Panc1 (cell line): Measurements from ENCODE around the gene PLEKHA7. TPM values are rescaled to one million over a fixed set of nuclear protein-coding genes. Genes with fewer than 3 reads are reported as not detected.
"Not testable (repeated sequence)": the region's sequence is repeated elsewhere in the genome, so short reads cannot be mapped to it uniquely, and the experiment has no call there.

Experiments used
- ATAC-seq: fragments of 200-7000 bp; cut with Tn5 transposase; 2 replicates; pipeline ENCODE4 v1.9.1; 2020; ENCODE audit warnings: mild to moderate bottlenecking, moderate library complexity
- BruUV-seq: library from RNA; stranded (reverse); fragments of 400-500 nt; replicated peaks from 2 replicates; lab custom pipeline; 2021; lab: Mats Ljungman, UMichigan
- CTCF ChIA-PET: fragments of 300-600 bp; sonication (Branson Sonifier 250); formaldehyde crosslinking; loops from one replicate; lab custom pipeline; 2022; ENCODE audit warnings: antibody characterized with exemption; lab: Charles Lee
- POLR2A ChIA-PET: fragments of 300-600 bp; sonication (Branson Sonifier 250); formaldehyde crosslinking; loops from one replicate; lab custom pipeline; 2022; ENCODE audit warnings: antibody characterized with exemption; lab: Charles Lee
- DNase-seq: peaks from one replicate; pipeline ENCODE4 v3.0.0-alpha.2; 2010; ENCODE audit warnings: low read depth, low spot score
- H3K27ac ChIP-seq: 2 replicates; pipeline ENCODE4 v1.5.1; 2011; ENCODE audit warnings: mild to moderate bottlenecking, low read length, inconsistent platforms
- H3K27me3 ChIP-seq: fragments of 200-500 bp; sonication (Bioruptor generic); 2 replicates; pipeline ENCODE4 v1.6.0; 2014; ENCODE audit warnings: low read length, inconsistent platforms; ENCODE audit not compliant: control insufficient read depth, insufficient read depth
- H3K36me3 ChIP-seq: fragments of 200-500 bp; sonication (Bioruptor generic); 2 replicates; pipeline ENCODE4 v1.5.1; 2014; ENCODE audit warnings: inconsistent platforms, mild to moderate bottlenecking, low read length, moderate library complexity; ENCODE audit not compliant: control insufficient read depth, insufficient read depth
- H3K4me1 ChIP-seq: 2 replicates; pipeline ENCODE4 v1.5.1; 2011; ENCODE audit warnings: inconsistent platforms, mild to moderate bottlenecking, low read length, moderate library complexity; ENCODE audit not compliant: control insufficient read depth, insufficient read depth
- H3K4me3 ChIP-seq, 2 experiments: 2 replicates each; pipeline ENCODE4 v1.5.1; 2011 to 2012; ENCODE audit warnings: low read depth in 2 of 2, low read length in 2 of 2, mild to moderate bottlenecking in 2 of 2, inconsistent platforms in 1 of 2, moderate library complexity in 1 of 2
- H3K9me3 ChIP-seq: fragments of 200-500 bp; sonication (Bioruptor generic); 2 replicates; pipeline ENCODE4 v1.5.1; 2014; ENCODE audit warnings: low read depth, mild to moderate bottlenecking, inconsistent platforms, low read length, moderate library complexity; ENCODE audit not compliant: control insufficient read depth, insufficient read depth
- POLR2AphosphoS5 ChIP-seq: IDR thresholded peaks from 2 replicates; pipeline ENCODE4 v1.6.1; 2012; ENCODE audit warnings: mild to moderate bottlenecking, low read depth, low read length, moderate library complexity
- SIN3A ChIP-seq: IDR thresholded peaks from 2 replicates; pipeline ENCODE4 v1.6.1; 2012; ENCODE audit warnings: low read depth, mild to moderate bottlenecking, low read length, moderate library complexity, borderline replicate concordance; ENCODE audit not compliant: insufficient read depth
- TCF7L2 ChIP-seq: IDR thresholded peaks from 2 replicates; pipeline ENCODE4 v1.6.1; 2011; ENCODE audit warnings: mild to moderate bottlenecking, low read depth, low read length, inconsistent platforms
- in situ Hi-C: cut with HindIII; loops from 2 replicates; pipeline ENCODE4 v1.10.0; 2016; ENCODE audit warnings: low sequenced_read_pairs, low pct_unique_long_range_greater_than_20kb
- intact Hi-C: fragments of 100-400 bp; cut with micrococcal nuclease; formaldehyde crosslinking; loops from one replicate; pipeline ENCODE4 v1.10.0; 2022; ENCODE audit not compliant: unreplicated experiment
- total RNA-seq: library from RNA; stranded (reverse); gene quantifications from one replicate; pipeline ENCODE4 v1.2.1, GENCODE V29; 2021; ENCODE audit not compliant: unreplicated experiment
- TF ChIP-seq, protein P1 (sequence below): fragments of 450-650 bp; IDR thresholded peaks from 2 replicates; pipeline ENCODE4 v1.5.1; 2017; ENCODE audit warnings: mild to moderate bottlenecking
- TF ChIP-seq, protein P2 (sequence below), 2 experiments: IDR thresholded peaks; 2 replicates each; pipeline ENCODE4 v1.6.1; 2011 to 2012; ENCODE audit warnings: low read depth in 2 of 2, control low read depth in 1 of 2, low read length in 1 of 2, mild to moderate bottlenecking in 1 of 2, moderate library complexity in 1 of 2; ENCODE audit not compliant: insufficient read depth in 1 of 2

PLEKHA7 gene
- total RNA-seq, 1 experiment from 2014 or later: 11.6 TPM

DNA sequence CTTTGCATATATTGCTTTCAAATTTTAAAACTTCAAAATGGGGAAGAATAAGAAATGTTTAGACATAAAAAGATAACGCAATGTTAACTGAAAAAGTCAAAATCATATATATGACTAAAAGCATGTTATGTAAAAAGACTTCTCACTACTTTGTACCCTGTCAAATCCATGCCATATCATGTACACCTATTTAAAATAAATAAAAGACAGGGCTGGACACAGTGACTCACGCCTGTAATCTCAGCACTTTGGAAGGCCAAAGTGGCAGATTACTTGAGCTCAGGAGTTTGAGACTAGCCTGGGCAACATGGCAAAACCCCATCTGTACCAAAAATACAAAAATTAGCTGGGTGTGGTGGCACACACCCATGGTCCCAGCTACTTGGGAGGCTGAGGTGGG, 109.5 kb downstream of the PLEKHA7 start:
- intact Hi-C loops, H3K9me3 ChIP-seq, H3K27me3 ChIP-seq, CTCF ChIA-PET, H3K27ac ChIP-seq, H3K36me3 ChIP-seq, DNase-seq, in situ Hi-C loops, H3K4me1 ChIP-seq, H3K4me3 ChIP-seq, BruUV-seq, POLR2A ChIA-PET, ATAC-seq: not testable (repeated sequence)

DNA sequence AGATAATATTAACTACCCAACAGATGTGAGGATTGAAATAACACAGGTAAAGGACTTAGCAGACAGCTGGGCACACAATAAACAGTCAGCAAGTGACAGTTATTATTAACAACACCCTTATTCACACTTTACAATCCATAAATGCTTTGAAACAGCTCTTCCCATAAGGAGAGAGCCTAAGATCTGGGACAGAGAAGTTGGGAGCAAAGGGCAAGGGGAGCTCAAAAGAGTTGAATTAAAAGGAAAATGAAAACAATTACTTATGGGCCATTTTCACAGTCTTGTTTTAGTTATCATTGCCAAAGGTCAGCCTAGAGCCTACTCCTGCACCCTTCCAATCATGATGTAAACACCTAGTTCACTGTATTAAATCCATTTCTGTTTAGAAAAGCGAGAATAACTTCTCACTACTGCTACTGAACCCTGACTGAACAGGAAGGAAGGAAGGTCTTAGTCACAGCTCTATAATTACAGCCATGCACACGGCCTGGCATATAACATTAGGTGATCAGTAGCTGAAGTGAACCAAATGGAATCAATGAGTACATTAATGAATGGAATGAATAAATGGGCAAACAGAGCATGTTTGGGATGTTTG, 111.3 kb downstream of the PLEKHA7 start:
- H3K4me1 ChIP-seq: no peaks in the 10 kb centered on the region; the same call in 1 of the 2 replicates
- H3K9me3 ChIP-seq: no peaks in the 10 kb centered on the region
- POLR2A ChIA-PET: no interaction called here
- H3K4me3 ChIP-seq: no peak overlapping the region
- no peaks in the 10 kb centered on the region for H3K27me3 ChIP-seq
- CTCF ChIA-PET: no interaction called here
- in situ Hi-C loops (no loop called here), intact Hi-C loops (no loop called here)
- TF ChIP-seq SIN3A: no peak
- TF ChIP-seq, protein P1, sequence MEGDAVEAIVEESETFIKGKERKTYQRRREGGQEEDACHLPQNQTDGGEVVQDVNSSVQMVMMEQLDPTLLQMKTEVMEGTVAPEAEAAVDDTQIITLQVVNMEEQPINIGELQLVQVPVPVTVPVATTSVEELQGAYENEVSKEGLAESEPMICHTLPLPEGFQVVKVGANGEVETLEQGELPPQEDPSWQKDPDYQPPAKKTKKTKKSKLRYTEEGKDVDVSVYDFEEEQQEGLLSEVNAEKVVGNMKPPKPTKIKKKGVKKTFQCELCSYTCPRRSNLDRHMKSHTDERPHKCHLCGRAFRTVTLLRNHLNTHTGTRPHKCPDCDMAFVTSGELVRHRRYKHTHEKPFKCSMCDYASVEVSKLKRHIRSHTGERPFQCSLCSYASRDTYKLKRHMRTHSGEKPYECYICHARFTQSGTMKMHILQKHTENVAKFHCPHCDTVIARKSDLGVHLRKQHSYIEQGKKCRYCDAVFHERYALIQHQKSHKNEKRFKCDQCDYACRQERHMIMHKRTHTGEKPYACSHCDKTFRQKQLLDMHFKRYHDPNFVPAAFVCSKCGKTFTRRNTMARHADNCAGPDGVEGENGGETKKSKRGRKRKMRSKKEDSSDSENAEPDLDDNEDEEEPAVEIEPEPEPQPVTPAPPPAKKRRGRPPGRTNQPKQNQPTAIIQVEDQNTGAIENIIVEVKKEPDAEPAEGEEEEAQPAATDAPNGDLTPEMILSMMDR: no peak
- no peak for TF ChIP-seq POLR2AphosphoS5
- no peak for TF ChIP-seq TCF7L2
- TF ChIP-seq, protein P2, sequence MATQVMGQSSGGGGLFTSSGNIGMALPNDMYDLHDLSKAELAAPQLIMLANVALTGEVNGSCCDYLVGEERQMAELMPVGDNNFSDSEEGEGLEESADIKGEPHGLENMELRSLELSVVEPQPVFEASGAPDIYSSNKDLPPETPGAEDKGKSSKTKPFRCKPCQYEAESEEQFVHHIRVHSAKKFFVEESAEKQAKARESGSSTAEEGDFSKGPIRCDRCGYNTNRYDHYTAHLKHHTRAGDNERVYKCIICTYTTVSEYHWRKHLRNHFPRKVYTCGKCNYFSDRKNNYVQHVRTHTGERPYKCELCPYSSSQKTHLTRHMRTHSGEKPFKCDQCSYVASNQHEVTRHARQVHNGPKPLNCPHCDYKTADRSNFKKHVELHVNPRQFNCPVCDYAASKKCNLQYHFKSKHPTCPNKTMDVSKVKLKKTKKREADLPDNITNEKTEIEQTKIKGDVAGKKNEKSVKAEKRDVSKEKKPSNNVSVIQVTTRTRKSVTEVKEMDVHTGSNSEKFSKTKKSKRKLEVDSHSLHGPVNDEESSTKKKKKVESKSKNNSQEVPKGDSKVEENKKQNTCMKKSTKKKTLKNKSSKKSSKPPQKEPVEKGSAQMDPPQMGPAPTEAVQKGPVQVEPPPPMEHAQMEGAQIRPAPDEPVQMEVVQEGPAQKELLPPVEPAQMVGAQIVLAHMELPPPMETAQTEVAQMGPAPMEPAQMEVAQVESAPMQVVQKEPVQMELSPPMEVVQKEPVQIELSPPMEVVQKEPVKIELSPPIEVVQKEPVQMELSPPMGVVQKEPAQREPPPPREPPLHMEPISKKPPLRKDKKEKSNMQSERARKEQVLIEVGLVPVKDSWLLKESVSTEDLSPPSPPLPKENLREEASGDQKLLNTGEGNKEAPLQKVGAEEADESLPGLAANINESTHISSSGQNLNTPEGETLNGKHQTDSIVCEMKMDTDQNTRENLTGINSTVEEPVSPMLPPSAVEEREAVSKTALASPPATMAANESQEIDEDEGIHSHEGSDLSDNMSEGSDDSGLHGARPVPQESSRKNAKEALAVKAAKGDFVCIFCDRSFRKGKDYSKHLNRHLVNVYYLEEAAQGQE (IDR thresholded peaks at IDR 0.05; ENCODE audit: insufficient read depth in 1 of 2, low read depth in 2 of 2, low read length in 1 of 2): no peak
- ATAC-seq: no peak; the same call in 1 of the 2 replicates
- H3K27ac ChIP-seq: no peak overlapping the region
- BruUV-seq: no TSS peak
- H3K36me3 ChIP-seq: no peaks in the 10 kb centered on the region
- DNase-seq: no peak

DNA sequence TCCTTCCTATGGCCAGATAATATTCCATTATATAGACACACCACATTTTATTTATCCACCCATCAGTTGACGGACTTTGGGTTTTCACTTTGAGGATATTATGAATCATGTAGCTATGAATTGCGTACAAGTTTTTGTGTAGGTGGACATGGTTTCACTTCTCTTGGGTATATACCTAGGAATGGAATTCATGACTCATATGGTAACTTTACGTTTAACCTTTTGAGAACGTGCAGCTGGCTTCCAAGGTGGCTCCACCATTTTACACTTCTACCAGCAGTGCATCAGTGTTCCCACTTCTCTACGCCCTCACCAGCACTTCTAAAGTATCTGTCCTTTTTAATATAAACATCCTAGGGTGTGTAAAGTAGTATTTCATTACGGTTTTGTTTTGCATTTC, 112.0 kb downstream of the PLEKHA7 start:
- Histone ChIP-seq H3K36me3 (no peaks in the 10 kb centered on the region), H3K27ac (no peak overlapping the region), H3K27me3 (no peaks in the 10 kb centered on the region), H3K4me3 (no peak overlapping the region), H3K9me3 (no peaks in the 10 kb centered on the region), H3K4me1 (no peaks in the 10 kb centered on the region; the same call in 1 of the 2 replicates)
- ChIA-PET CTCF (no interaction called here), POLR2A (no interaction called here)
- intact Hi-C loops (no loop called here), in situ Hi-C loops (no loop called here)
- BruUV-seq: no TSS peak
- TF ChIP-seq, protein P2 (IDR thresholded peaks at IDR 0.05; ENCODE audit: insufficient read depth in 1 of 2, low read depth in 2 of 2, low read length in 1 of 2): no peak
- TF ChIP-seq SIN3A (no peak), TCF7L2 (no peak), POLR2AphosphoS5 (no peak)
- TF ChIP-seq, protein P1: no peak
- ATAC-seq: no peak; the same call in 1 of the 2 replicates
- DNase-seq: no peak
